Neural progenitor cell (in vitro differentiated cells): Measurements from ENCODE around the gene HLA-DOB. TPM values are rescaled to one million over a fixed set of nuclear protein-coding genes. Genes with fewer than 3 reads are reported as not detected.
A peak's percentile ranks its signal among the peaks of the same experiment; 100 is the strongest.

Experiments used
- DNase-seq: peaks from one replicate; pipeline ENCODE4 v3.0.0-alpha.2; 2016; ENCODE audit warnings: low spot score
- H2AFZ ChIP-seq: fragments of 200-600 bp; sonication (generic); replicated peaks from 2 replicates; pipeline ENCODE4 v1.6.1; 2016; ENCODE audit warnings: antibody characterized with exemption
- H3F3A ChIP-seq: fragments of 200-600 bp; sonication (generic); 2 replicates; pipeline ENCODE4 v1.6.1; 2016; ENCODE audit warnings: antibody characterized with exemption, low read depth
- H3K27ac ChIP-seq: fragments of 200-600 bp; sonication (generic); 2 replicates; pipeline ENCODE4 v1.5.1; 2016; ENCODE audit warnings: mild to moderate bottlenecking
- H3K27me3 ChIP-seq: fragments of 200-600 bp; sonication (generic); 2 replicates; pipeline ENCODE4 v1.6.1; 2016; ENCODE audit warnings: mild to moderate bottlenecking, moderate library complexity
- H3K36me3 ChIP-seq: fragments of 200-600 bp; sonication (generic); 2 replicates; pipeline ENCODE4 v1.5.1; 2016
- H3K4me1 ChIP-seq: fragments of 200-600 bp; sonication (generic); 2 replicates; pipeline ENCODE4 v1.6.1; 2016; ENCODE audit warnings: mixed run types
- H3K4me2 ChIP-seq: fragments of 200-600 bp; sonication (generic); 2 replicates; pipeline ENCODE4 v1.6.1; 2016
- H3K4me3 ChIP-seq: fragments of 200-600 bp; sonication (generic); 2 replicates; pipeline ENCODE4 v1.5.1; 2016
- H3K79me2 ChIP-seq: fragments of 200-600 bp; sonication (generic); 2 replicates; pipeline ENCODE4 v1.6.1; 2016; ENCODE audit warnings: low read depth
- H3K9ac ChIP-seq: fragments of 200-600 bp; sonication (generic); 2 replicates; pipeline ENCODE4 v1.6.1; 2016
- H3K9me3 ChIP-seq: fragments of 200-600 bp; sonication (generic); 2 replicates; pipeline ENCODE4 v1.5.1; 2016; ENCODE audit warnings: low read depth
- H4K20me1 ChIP-seq: fragments of 200-600 bp; sonication (generic); 2 replicates; pipeline ENCODE4 v1.6.1; 2016; ENCODE audit warnings: low read depth
- H3K27ac Mint-ChIP-seq: 3 replicates; pipeline ENCODE4 v1.8.0; 2021; ENCODE audit warnings: mixed read lengths
- H3K27me3 Mint-ChIP-seq: 2 replicates; pipeline ENCODE4 v1.8.0; 2022; ENCODE audit warnings: low read depth, mild to moderate bottlenecking, inconsistent platforms, moderate library complexity, mixed read lengths; ENCODE audit not compliant: insufficient read depth
- H3K36me3 Mint-ChIP-seq: 3 replicates; pipeline ENCODE4 v1.8.0; 2021; ENCODE audit warnings: mixed read lengths
- H3K4me1 Mint-ChIP-seq: 3 replicates; pipeline ENCODE4 v1.8.0; 2021; ENCODE audit warnings: mixed read lengths
- H3K4me3 Mint-ChIP-seq: 3 replicates; pipeline ENCODE4 v1.8.0; 2021; ENCODE audit warnings: mild to moderate bottlenecking, moderate library complexity, mixed read lengths
- H3K9me3 Mint-ChIP-seq: 3 replicates; pipeline ENCODE4 v1.8.0; 2020; ENCODE audit warnings: mixed read lengths
- CTCF ChIP-seq: fragments of 200-600 bp; sonication (generic); IDR thresholded peaks from 2 replicates; pipeline ENCODE4 v1.5.1; 2017; ENCODE audit warnings: antibody characterized with exemption, mild to moderate bottlenecking
- EZH2 ChIP-seq: fragments of 200-600 bp; sonication (generic); IDR thresholded peaks from 2 replicates; pipeline ENCODE4 v1.6.1; 2017; ENCODE audit warnings: antibody characterized with exemption, mild to moderate bottlenecking, moderate library complexity
- EZH2phosphoT487 ChIP-seq: fragments of 200-600 bp; sonication (generic); IDR thresholded peaks from 2 replicates; pipeline ENCODE4 v1.6.1; 2017; ENCODE audit warnings: antibody characterized with exemption
- total RNA-seq: library from RNA; depleted of rRNA; stranded (reverse); fragments of >200 nt; gene quantifications from 2 replicates; pipeline ENCODE4 v1.2.3, GENCODE V29; 2015; ENCODE audit warnings: low replicate concordance

Gene HLA-DOB
- total RNA-seq, 1 donor from 2014 or later, result 2.6 TPM

- H3K9ac ChIP-seq, result no peak overlapping the region
- H3K36me3 ChIP-seq, result no peaks in the 10 kb centered on the region
- H3K4me2 ChIP-seq, result peak overlapping the region; percentile 71
- peak overlapping the region; percentile 67 for H3K4me3 ChIP-seq
- H3K27me3 Mint-ChIP-seq, result peaks cover 22% of the 10 kb centered on the region
- peak overlapping the region; percentile 90 for H3K4me3 Mint-ChIP-seq
- TF ChIP-seq EZH2, result no peak
- TF ChIP-seq CTCF, result no peak
- TF ChIP-seq EZH2phosphoT487, result no peak
- no peaks in the 10 kb centered on the region for H3K36me3 Mint-ChIP-seq
- peak overlapping the region; percentile 40 for H3K27ac Mint-ChIP-seq
- peaks cover 27% of the 10 kb centered on the region for H3K27me3 ChIP-seq
- no peak for DNase-seq
- peaks cover 6% of the 10 kb centered on the region for H3K4me1 Mint-ChIP-seq
- H2AFZ ChIP-seq, result peak overlapping the region; percentile 66
- H4K20me1 ChIP-seq, result no peaks in the 10 kb centered on the region
- peaks cover 5% of the 10 kb centered on the region for H3K4me1 ChIP-seq
- no peak overlapping the region for H3K27ac ChIP-seq
- no peaks in the 10 kb centered on the region for H3K9me3 ChIP-seq
- H3F3A ChIP-seq, result peaks cover 5% of the 10 kb centered on the region
- no peaks in the 10 kb centered on the region for H3K9me3 Mint-ChIP-seq
- no peaks in the 10 kb centered on the region for H3K79me2 ChIP-seq
These were observed 20.9 kb upstream of the HLA-DOB start for GRCh38 chr6:32837651-32838113.

- H3K27ac ChIP-seq, result no peak overlapping the region
- H3K4me2 ChIP-seq, result no peak overlapping the region
- H3F3A ChIP-seq, result peaks cover 5% of the 10 kb centered on the region
- H3K4me1 ChIP-seq, result peaks cover 5% of the 10 kb centered on the region
- H2AFZ ChIP-seq, result no peak overlapping the region
- TF ChIP-seq CTCF, result no peak
- no peak for TF ChIP-seq EZH2
- no peak for TF ChIP-seq EZH2phosphoT487
- no peak for DNase-seq
- H3K27me3 ChIP-seq, result peaks cover 19% of the 10 kb centered on the region
- H3K9ac ChIP-seq, result no peak overlapping the region
- Mint-ChIP-seq H3K9me3 (no peaks in the 10 kb centered on the region), H3K27me3 (peaks cover 15% of the 10 kb centered on the region), H3K4me1 (peaks cover 6% of the 10 kb centered on the region), H3K27ac (peak overlapping the region; percentile 40), H3K4me3 (peak overlapping the region; percentile 79), H3K36me3 (no peaks in the 10 kb centered on the region)
- no peaks in the 10 kb centered on the region for H3K36me3 ChIP-seq
- H4K20me1 ChIP-seq, result no peaks in the 10 kb centered on the region
- H3K79me2 ChIP-seq, result no peaks in the 10 kb centered on the region
- H3K4me3 ChIP-seq, result no peak overlapping the region
- H3K9me3 ChIP-seq, result no peaks in the 10 kb centered on the region
These were observed 20.1 kb upstream of the HLA-DOB start for GRCh38 chr6:32836873-32837272.

- Histone ChIP-seq H3K9ac (no peak overlapping the region), H3K79me2 (no peaks in the 10 kb centered on the region), H2AFZ (no peak overlapping the region), H3K27ac (no peak overlapping the region), H3K4me3 (no peak overlapping the region), H3K9me3 (no peaks in the 10 kb centered on the region), H3K27me3 (peaks cover 14% of the 10 kb centered on the region), H3K4me2 (no peak overlapping the region), H4K20me1 (no peaks in the 10 kb centered on the region), H3K4me1 (peaks cover 5% of the 10 kb centered on the region), H3F3A (peaks cover 5% of the 10 kb centered on the region), H3K36me3 (no peaks in the 10 kb centered on the region)
- Mint-ChIP-seq H3K9me3 (no peaks in the 10 kb centered on the region), H3K4me3 (no peak overlapping the region), H3K4me1 (peaks cover 6% of the 10 kb centered on the region), H3K36me3 (no peaks in the 10 kb centered on the region), H3K27me3 (peaks cover 4% of the 10 kb centered on the region), H3K27ac (no peak overlapping the region)
- DNase-seq, result no peak
- no peak for TF ChIP-seq EZH2phosphoT487
These were observed 18.5 kb upstream of the HLA-DOB start for GRCh38 chr6:32835167-32835893.

- DNase-seq, result no peak
- Histone ChIP-seq H3K4me1 (peaks cover 5% of the 10 kb centered on the region), H4K20me1 (no peaks in the 10 kb centered on the region), H2AFZ (no peak overlapping the region), H3K27me3 (no peaks in the 10 kb centered on the region), H3K36me3 (no peaks in the 10 kb centered on the region), H3K9ac (no peak overlapping the region), H3K79me2 (no peaks in the 10 kb centered on the region), H3K27ac (no peak overlapping the region), H3K4me2 (no peak overlapping the region), H3K9me3 (no peaks in the 10 kb centered on the region), H3F3A (peaks cover 5% of the 10 kb centered on the region), H3K4me3 (no peak overlapping the region)
- no peaks in the 10 kb centered on the region for H3K9me3 Mint-ChIP-seq
- no peak overlapping the region for H3K27ac Mint-ChIP-seq
- H3K27me3 Mint-ChIP-seq, result peaks cover 2% of the 10 kb centered on the region
- TF ChIP-seq EZH2 (no peak), CTCF (no peak), EZH2phosphoT487 (no peak)
- peaks cover 6% of the 10 kb centered on the region for H3K4me1 Mint-ChIP-seq
- H3K4me3 Mint-ChIP-seq, result no peak overlapping the region
- H3K36me3 Mint-ChIP-seq, result no peaks in the 10 kb centered on the region
These were observed 16.9 kb upstream of the HLA-DOB start for GRCh38 chr6:32833664-32834063.
